Stimulated activated CD4-positive, alpha-beta T cell treated with anti-CD3 and anti-CD28 coated beads, Interleukin-12 subunit alpha, Interleukin-12 subunit beta, amount 100 ng/mL, for 48 hours (primary cell): Measurements from ENCODE around the gene ZC3H12A.
A peak's percentile ranks its signal among the peaks of the same experiment; 100 is the strongest.

ENCODE experiments used
- DNase-seq, 3 donors: peaks; one replicate each; pipeline ENCODE4 v3.0.0-alpha.2; 2020; ENCODE audit warnings: low read depth in 2 of 3, low spot score in 1 of 3

ZC3H12A gene

DNA sequence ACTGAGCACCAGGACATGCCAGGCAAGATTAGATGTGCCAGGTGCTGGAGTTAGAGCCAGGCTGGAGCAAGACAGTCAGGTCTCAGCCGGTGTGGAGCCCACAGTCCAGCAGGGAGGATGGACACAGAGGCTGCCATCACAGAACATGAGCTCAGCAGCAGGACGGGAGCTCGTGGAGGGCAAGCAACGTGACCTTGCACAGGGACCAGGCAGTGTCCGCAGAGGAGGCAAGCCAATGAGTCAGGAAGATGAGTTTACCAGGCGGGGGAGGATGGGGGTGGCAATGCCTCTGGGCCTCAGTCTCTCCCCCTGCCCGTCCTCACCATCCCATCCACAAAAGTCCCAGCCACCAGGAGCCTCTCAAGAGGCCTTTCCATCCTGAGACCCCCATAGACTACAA, 20.7 kb upstream of the ZC3H12A start:
- DNase-seq = no peak

DNA sequence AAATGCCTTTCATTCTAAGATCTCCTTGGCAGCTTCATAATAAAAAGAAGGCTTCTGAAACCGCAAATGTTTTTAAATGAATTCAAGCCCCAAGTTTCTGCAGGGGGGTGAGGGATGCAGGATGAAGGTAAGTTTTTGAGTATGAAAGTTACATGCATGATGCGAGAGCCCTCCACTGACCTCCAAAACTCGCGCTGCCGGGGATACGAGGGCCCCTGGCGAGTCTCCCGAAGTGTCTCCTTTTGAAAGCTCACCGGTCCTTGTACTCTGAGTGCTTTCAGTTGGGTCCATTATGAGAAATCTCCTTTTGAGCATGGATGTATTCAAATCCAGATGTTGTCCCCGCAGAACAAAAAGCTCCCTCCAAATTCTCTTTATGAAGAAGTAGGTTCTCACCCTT, 18.9 kb upstream of the ZC3H12A start:
- no peak for DNase-seq

DNA sequence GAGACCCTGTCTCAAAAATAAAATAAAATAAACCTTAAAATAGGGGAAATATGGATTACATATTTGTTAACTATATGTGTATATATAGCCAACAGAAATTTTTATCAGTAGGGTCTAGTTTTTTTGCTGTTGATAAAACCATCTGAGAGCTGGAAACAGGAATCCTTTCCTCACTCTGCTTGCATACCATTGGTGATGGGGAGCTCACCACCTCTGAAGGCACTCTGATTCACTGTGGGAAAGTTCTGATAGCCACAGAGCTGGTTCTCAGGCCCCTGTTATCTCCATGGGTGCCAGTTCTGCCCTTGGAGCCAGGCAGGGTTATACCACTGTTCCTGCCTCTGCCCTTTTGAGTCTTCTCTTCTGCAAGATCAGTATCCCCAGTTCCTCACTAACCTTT, 17.8 kb upstream of the ZC3H12A start:
- no peak for DNase-seq

DNA sequence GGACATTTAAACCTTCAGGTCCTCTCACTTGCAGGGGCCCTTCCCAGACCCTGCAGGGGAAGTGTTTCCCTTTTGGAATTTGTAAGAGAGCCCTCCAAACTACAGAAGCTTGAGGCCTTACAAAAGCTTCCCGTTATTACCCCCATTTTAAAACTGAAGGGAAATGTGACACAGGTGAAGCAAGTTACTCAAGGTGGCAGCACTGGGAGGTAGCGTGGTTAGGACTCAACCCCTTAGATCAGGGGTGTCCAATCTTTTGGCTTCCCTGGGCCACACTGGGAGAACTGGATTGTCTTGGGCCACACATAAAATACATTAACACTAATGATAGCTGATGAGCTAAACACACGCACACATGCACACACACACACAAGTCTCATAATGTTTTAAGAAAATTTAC, 15.8 kb upstream of the ZC3H12A start:
- DNase-seq = no peak

DNA sequence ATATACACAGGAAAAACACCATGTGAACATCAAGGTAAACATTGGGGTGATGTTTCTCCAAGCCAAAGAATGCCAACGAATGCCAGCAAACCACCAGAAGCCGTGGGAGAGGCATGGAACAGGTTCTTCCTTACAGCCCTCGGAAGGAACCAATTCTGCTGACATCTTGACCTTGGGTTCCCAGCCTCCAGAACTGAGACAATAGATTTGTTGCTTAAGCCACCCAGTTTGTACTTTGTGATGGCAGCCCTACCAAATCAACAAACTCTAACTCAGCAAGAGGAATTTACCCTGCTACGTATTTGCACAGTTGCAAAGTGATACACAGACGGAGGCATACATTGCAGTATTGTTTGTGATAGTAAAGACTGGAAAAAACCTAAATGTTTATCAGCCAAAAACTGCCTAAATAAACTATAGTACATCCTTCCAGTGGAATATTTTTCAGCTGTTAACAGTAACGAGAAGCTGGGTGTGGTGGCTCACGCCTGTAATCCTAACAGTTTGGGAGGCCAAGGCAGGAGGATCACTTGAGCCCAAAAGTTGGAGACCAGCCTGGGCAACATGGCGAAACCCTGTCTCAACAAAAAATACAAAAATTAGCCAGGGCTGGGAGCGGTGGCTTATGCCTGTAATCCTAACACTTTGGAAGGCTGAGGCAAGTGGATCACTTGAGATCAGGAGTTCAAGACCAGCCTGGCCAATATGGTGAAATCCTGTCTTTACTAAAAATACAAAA, 12.5 kb upstream of the ZC3H12A start:
- DNase-seq = no peak

DNA sequence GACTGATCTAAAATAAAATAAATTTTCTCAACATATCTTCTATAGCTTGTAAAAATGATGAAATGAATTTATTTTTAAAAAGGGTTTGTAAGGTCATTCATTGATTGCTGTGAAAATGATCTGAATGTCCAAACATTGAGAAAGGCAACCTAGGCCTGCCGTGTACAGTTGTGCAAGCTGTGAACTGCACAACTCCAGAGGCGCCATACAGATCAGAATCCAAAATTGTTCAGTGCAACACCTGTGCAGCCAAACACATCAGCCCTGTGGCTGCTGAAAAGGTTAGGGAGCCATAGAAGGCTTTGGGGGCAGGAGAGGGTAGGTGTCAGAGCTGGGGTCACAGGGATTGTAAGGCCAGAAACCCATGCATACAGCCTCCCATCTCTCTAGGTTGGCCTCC, 9.9 kb upstream of the ZC3H12A start:
- no peak for DNase-seq

DNA sequence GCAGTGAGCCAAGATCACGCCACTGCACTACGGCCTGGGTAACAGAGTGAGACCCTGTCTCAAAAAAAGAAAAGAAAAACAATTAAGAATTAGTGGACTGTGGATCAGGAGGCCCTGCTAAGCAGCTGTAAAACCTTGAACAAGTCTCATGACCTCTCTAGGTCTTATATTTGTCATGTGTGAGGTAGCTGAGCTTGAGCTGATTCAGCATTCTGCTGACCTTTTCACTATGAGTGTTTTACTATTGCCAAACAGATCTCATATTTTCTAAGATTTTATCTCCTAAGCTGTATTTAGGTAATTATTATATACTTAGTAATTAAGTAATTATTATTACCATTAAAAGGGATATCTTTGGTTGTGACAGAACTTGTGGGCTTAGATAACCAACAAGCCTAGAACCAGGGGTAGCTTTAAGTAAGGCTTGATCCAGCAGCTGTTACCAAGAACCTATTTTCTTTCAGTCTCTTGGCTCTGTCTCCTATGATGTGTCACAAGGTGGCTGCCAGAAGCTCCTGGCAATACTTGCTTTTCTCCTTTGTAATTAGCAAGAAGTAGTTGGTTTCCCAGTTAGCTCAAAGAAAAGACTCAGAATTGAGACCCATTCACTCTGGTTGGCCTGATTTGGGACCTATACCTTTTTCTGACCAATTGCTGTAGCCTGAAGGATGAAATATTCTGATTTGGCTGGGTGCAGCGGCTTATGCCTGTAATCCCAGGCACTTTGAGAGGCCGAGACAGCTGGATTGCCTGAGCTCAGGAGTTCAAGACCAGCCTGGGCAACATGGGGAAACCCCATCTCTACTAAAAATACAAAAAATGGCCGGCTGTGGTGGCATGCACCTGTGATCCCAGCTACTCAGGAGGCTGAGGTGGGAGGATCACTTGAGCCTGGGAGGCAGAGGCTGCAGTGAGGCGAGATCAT, 8.5 kb upstream of the ZC3H12A start:
- no peak for DNase-seq

DNA sequence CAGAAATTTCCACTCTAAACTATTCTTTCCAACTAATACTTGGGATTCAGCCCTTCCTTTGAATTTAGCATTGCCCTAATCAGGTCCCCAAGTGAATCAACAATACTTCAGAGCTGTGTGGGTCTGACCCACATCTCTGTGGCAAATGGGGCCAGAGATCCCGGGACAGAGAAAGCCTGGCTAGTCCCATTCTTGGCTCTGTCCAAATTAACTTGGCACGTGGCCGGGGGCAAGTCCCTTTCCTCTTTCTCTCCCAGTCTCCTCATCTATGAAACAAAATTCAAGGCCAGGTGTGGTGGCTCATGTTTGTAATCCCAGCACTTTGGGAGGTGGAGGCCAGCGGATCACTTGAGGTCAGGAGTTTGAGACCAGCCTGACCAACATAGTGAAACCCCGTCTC, 6.3 kb upstream of the ZC3H12A start:
- DNase-seq = no peak

DNA sequence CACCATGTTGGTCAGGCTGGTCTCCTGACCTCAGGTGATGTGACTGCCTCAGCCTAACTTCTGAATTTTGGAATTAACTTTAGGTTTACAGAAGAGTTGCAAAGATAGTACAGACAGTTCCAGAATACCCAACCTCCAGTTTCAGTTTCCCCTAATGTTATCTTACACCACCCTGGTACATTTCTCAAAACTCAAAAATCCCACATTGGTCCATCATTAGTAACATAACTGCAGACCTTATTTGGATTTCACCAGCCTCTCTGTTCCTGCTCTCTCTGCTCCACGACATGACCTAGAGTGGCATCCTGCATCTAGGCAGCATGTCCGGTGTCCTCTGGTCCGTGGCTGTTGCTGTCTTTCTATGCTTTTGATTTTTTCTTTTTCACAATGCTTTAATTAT, 5.0 kb upstream of the ZC3H12A start:
- DNase-seq = no peak

DNA sequence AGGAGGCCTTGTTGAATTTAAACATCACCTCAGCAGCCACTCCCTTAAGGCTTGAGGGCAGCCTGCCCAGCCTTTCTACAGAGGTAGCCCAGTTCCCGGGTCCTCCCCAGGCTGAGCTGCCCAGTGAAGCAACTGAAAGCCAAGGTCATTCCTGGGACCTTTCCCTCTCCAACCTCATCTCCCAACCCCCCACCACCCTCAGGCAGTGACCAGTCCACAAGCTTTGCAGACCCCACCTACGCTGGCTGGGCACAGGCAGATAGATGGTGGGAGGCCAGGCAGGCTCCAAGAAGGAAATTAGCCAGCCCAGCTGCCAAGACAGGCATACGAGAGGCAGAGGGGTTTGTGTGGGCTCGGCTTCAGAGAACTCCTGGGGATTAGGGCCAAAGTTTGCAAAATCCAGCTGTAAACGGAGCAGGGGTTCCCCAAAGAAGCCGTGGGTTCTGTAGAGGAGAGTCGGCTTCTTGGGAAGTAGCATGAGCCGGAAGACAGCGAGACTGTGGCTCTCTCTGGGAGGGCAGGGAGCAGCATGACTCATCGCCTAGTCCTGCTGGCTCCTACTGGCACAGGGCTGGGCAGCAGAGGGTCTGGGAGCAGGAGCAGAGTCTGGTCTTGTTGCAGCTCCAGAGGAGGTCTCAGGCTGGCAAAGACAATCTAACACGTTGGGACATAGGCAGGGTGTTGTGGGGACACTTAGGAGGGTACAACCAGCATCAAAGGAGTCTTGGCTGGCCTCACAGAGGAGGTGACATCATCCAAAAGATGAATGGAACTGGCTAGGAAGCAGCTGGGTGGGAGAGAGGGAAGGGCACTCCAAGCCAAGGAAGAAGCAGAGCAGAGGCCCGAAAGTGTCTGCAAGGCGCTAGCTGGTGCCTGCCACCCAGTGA, 2.8 kb upstream of the ZC3H12A start:
- DNase-seq = no peak

DNA sequence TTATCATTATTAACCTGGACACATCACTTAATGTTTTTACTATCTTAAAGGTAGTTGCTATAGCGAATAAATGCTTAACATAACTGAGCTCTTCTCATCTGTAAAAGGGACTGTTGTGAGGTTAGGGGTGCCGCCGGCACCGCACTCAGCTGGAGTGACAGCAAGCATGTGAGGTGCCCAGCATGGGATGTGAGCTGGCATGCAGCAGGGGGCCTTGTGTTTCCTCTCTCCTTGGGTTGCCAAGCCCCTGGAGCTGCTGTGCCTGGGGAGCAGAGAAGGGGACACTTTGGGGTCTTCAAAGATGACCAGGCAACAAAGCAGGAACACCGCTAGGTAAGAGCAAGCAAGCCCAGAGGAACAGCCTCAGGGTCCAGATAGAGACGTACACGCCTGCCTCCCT, 2.1 kb upstream of the ZC3H12A start:
- DNase-seq = no peak

DNA sequence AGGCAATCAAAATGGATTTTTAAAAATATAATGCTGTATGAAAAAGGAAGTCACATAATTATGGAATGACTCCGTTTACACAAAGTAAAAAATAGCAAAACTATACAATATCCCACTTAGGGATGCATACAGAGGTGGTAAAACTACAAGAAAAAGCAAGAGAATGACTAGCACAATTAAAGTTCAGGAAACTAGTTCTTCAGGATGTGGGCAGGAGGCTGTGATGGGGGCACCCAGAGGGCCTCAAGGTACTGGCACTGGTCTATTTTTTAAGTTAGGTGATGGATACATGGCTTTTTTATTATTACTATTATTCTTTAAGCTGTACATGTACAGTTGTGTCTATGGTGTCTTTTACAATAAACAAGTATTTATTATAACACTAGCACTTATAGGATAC, 1.4 kb upstream of the ZC3H12A start:
- DNase-seq = no peak

DNA sequence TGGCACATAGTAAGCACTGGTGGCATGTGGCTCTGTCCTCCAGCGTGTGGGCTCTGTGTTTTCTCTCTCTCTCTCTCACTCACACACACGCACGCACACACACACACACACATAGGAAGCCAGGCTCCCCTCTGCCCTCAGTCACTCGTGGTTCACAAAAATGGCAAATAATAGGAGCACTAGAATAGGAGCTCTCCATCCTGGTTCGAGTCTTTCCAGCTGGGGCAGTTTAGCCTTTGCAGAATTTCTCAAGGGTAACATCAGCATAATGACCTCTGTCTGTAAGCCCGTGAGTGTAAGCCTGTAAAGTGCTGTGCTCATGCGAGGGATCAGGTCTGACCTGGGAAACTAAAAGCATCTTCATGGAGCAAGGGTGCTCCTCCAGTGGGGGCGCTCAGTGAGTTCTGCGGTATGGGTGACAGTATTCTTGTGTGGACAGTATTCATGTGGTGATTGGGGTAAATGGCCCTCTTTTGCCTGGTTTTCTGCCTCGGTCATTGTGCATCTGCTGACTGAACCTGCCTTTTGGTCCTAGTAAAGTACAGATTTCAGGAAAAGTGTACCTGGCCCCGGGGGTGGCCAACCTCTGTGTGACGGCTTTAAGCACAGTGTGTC, 842 bp upstream of the ZC3H12A start:
- no peak for DNase-seq

DNA sequence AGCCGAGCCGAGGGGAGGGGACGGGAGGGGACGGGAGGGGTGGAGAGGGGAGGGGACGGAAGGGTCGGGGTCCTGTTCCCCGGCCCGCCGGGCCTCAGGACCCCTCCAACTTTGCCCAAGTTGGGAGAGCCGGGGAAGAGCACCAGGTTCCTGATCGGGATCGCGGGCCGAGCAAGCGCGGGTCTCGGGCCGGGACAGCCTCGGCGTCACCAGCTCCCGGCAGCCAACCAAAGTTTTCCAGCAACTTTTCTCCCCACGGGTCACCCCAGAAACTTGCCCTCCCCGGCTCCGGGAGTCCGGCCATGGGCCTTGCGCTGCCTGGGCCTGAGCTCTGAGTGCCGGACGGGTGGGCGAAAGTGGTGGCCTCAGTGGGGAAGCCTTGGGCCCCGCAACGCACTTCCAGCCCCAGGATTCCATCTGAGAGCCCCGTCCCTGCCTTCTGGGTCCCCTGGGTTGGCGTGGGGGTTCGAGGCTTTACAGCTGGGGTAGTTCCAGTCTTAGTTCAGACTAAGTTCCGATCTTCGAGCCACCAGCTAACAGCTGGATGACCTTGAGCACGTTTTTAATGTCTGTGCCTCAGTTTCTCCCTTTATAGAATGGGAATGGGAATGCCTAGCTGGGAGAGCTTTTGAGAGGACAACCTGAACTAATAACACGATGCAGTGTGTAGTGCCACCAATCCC, 458 bp downstream of the ZC3H12A start:
- no peak for DNase-seq

DNA sequence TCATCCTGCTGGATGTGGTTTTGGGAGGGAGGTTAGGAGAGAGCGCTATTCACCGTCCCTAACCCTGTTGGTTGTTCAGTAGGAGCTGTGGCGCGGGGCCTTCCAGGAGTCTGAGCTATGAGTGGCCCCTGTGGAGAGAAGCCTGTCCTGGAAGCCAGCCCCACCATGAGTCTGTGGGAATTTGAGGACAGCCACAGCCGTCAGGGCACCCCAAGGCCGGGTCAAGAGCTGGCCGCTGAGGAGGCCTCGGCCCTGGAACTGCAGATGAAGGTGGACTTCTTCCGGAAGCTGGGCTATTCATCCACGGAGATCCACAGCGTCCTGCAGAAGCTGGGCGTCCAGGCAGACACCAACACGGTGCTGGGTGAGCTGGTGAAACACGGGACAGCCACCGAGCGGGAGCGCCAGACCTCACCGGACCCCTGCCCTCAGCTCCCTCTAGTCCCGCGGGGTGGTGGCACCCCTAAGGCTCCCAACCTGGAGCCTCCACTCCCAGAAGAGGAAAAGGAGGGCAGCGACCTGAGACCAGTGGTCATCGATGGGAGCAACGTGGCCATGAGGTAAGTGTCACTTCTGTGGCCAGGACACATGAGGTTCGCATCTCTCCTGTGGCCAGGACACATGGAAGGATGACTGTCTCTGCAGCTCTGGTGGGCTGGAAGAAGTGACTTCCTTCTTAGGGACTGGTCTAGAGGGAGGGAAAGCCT, 1.2 kb downstream of the ZC3H12A start:
- DNase-seq = no peak

DNA sequence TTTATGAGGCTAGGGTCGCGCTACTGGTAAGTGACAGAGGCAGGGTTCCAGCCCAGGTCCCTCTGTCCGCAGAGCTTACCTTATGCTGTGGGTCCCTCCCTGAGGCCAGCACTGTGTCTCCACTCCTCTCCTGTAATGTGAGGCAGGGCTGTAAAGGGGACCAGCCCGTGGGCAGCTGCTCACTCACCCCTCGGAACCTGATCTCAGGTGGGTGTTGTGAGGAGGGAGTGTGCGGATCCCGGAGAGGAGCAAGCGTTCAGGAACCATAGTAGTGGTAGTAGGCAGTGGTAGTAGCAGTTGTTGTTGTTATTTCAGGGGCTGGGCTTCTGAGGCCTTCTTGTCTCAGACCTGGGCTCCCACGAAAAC, 1.7 kb downstream of the ZC3H12A start:
- DNase-seq = no peak

DNA sequence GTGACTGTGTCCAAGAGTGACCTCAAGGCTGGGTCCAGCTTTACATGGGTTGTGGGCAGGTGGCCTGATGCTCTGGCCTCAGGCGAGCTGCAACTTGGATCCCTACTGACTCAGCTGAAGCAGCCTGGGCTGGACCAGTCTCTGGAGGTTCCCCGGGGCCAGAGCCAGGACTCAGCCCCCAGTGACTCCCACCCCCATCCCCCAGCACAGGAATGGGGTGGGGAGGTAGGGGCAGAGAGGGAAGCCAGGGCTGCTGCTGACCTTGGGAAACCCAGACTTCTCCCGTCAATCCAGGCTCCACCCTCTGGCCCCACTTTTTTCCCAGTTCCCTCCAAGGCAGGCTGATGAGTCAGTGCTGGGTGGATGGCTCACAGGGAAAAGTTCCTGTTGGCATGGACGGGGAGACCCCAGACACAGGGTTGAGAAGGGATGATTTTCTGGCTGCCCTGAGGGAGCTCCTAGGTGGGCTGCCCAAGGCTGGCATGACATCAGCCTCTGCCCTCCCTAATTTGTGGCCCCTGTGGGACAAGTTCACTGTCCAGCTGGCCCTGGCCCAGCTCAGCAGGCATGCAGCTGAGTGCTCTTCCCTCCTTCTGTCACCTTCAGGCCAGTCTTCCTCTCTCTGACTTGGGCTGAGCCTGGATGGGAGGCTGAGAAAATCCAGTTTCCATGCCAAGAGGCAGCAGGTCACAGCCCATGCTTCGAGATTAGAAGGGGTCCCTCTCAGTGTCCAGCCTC, 2.2 kb downstream of the ZC3H12A start:
- no peak for DNase-seq

DNA sequence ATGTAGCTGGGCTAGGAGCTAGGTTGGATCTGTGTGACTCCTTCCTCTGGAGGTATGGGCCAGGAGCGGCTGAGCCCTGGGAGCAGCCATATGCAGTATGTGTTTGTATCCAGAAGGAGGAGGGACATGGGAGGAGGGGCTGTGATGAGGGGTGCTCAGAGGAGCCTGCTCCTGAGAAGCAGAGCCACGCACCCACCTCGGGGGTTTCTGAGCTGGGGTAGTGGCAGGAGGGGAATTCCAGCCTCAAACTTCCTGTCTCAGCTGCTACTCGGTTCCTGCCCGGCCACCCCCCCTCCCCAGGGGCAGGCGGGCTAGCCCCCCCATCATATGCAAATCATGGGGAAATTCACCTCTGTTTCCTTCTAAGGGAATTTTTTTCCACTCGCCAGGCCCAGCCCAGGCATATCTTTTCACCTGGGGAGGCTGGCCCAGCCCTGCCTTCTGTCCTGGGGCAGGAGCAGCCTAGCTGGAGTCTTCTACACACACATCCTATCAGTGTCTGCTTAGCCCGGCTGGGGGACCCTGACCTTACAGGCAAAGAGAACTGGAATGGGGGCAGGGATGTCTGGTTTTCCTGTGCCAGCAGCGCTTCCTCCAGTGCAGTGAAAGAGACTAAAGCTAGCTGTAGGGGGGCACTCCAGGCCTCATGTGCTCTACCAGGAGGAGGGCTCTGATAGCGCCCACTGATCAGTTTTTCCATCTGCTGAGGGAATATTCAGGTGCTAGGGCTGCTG, 3.0 kb downstream of the ZC3H12A start:
- DNase-seq = peak; percentile 62 to 79 (median 72)

DNA sequence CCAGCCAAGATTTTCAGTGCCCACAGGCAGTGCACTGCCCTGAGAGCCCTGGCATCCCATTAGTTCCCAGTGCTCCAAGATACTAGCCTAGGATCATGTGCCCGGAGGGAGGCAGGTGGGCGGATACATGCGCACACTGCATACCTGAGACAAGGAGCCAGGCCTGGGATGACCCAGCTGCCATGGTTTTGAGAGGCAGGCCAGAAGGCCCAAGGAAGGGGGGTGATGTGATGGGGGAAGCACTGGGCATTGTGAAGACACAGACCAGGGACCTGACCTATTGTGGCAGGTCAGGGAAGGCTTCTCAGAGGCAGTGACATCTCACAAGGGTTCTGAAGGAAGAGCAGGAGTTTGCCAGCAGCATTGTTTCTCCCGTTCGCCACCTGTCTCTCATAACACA, 3.6 kb downstream of the ZC3H12A start:
- DNase-seq = no peak
